ENCODE data around the gene C19orf67. TPM values are rescaled to one million over a fixed set of nuclear protein-coding genes. Genes with fewer than 3 reads are reported as not detected.

Gene C19orf67
- total RNA-seq (2022), result not detected in 2 replicates
- percentile 13 among the genes with signal in this experiment for Bru-seq, nascent RNA
- percentile 10 among the genes with signal in this experiment for BruChase-seq, experiment 1, labeled RNA remaining after a 2-hour chase
- BruChase-seq, experiment 2, labeled RNA remaining after a 6-hour chase, result percentile 14 among the genes with signal in this experiment
- long read RNA-seq, result 0 reads

GRCh38 chr19:14085309-14085995 lies at the start of gene C19orf67:
Gene C19orf67 (minus strand): TSS chr19:14085783. CDS start chr19:14085627, 156 bp downstream.
- H3K27me3 ChIP-seq (replicated peaks; ENCODE audit: control insufficient read depth, insufficient read depth, low read length), result no peaks in the 10 kb centered on the region
- no peak within 1 kb of the TSS for H3K4me3 ChIP-seq (ENCODE audit: low read depth, low read length)
- H3K36me3 ChIP-seq (ENCODE audit: control insufficient read depth, insufficient read depth, low read length), result no peaks in the 10 kb centered on the region
- H3K4me1 Mint-ChIP-seq (ENCODE audit: low read depth, unreplicated experiment), result peaks cover 6% of the 10 kb centered on the region
- H3K27me3 Mint-ChIP-seq (ENCODE audit: insufficient read depth, unreplicated experiment), result no peaks in the 10 kb centered on the region
- H3K9me3 ChIP-seq, result no peaks in the 10 kb centered on the region
- H3K27ac Mint-ChIP-seq (ENCODE audit: unreplicated experiment), result no peak within 1 kb of the TSS
- ChIA-PET CTCF (no interaction called here), POLR2A (no interaction called here)
- TF ChIP-seq, protein P1, sequence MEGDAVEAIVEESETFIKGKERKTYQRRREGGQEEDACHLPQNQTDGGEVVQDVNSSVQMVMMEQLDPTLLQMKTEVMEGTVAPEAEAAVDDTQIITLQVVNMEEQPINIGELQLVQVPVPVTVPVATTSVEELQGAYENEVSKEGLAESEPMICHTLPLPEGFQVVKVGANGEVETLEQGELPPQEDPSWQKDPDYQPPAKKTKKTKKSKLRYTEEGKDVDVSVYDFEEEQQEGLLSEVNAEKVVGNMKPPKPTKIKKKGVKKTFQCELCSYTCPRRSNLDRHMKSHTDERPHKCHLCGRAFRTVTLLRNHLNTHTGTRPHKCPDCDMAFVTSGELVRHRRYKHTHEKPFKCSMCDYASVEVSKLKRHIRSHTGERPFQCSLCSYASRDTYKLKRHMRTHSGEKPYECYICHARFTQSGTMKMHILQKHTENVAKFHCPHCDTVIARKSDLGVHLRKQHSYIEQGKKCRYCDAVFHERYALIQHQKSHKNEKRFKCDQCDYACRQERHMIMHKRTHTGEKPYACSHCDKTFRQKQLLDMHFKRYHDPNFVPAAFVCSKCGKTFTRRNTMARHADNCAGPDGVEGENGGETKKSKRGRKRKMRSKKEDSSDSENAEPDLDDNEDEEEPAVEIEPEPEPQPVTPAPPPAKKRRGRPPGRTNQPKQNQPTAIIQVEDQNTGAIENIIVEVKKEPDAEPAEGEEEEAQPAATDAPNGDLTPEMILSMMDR (IDR thresholded peaks at IDR 0.05; ENCODE audit: insufficient read depth in 1 of 2, low read depth in 1 of 2, low read length in 1 of 2, severe bottlenecking in 1 of 2, unreplicated experiment in 1 of 2), result no peak
- H3K9me3 Mint-ChIP-seq (ENCODE audit: unreplicated experiment), result no peaks in the 10 kb centered on the region
- intact Hi-C loops (cut with micrococcal nuclease; ENCODE audit: unreplicated experiment), result no loop called here
- peaks cover 7% of the 10 kb centered on the region; the same call in 1 of the 2 replicates for H3K4me1 ChIP-seq
- H3K36me3 Mint-ChIP-seq (ENCODE audit: insufficient read depth, unreplicated experiment), result peaks cover 28% of the 10 kb centered on the region
- no TSS peak for BruUV-seq (replicated peaks)
- DNase-seq, result no peak
- no peak within 1 kb of the TSS for H3K4me3 Mint-ChIP-seq (ENCODE audit: unreplicated experiment)

DNA sequence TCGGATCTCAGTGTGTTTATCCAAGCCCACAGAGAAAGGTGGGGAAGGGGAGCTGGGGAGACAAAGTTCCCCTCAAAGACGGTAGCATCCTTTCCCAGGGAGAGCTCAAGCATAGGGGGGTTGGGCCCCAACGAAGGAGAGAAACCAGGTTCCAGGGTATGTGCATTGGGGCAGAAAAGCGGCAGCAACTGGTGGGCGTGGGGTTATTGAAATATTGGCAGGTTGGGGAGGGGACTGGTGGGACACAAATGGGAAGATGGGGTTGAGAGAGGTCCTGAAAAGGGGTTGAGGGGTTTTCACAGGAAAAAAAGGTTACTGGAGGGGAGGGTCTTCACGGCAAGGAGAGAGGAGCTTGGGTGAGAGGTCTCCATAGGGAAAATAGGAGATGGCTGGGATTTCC lies 49.8 kb upstream of the C19orf67 start:
- H3K4me3 ChIP-seq (ENCODE audit: low read depth, low read length), result peak overlapping the region; percentile 93
- ChIA-PET POLR2A (interaction anchor here (0.6 to 0.7 kb wide), 2 partner anchors 247 to 1202 kb away, joined by 7 to 11 read pairs; partner anchors contain the start of gene FARSA), CTCF (no interaction called here)
- Mint-ChIP-seq H3K36me3 (ENCODE audit: insufficient read depth, unreplicated experiment) (peaks cover 31% of the 10 kb centered on the region), H3K4me1 (ENCODE audit: low read depth, unreplicated experiment) (peaks cover 7% of the 10 kb centered on the region), H3K27ac (ENCODE audit: unreplicated experiment) (peak overlapping the region; percentile 83), H3K27me3 (ENCODE audit: insufficient read depth, unreplicated experiment) (no peaks in the 10 kb centered on the region), H3K9me3 (ENCODE audit: unreplicated experiment) (no peaks in the 10 kb centered on the region), H3K4me3 (ENCODE audit: unreplicated experiment) (peak overlapping the region; percentile 74)
- no peaks in the 10 kb centered on the region; the same call in 1 of the 2 replicates for H3K36me3 ChIP-seq (ENCODE audit: control insufficient read depth, insufficient read depth, low read length)
- TF ChIP-seq, protein P1 (IDR thresholded peaks at IDR 0.05; ENCODE audit: insufficient read depth in 1 of 2, low read depth in 1 of 2, low read length in 1 of 2, severe bottlenecking in 1 of 2, unreplicated experiment in 1 of 2), result no peak
- BruUV-seq (replicated peaks), result no TSS peak
- intact Hi-C loops (cut with micrococcal nuclease; ENCODE audit: unreplicated experiment), result loop anchor here (5.0 kb wide), 2 partner anchors 63 to 212 kb away; partner anchors contain the start of gene MISP3
- peaks cover 5% of the 10 kb centered on the region; the same call in 1 of the 2 replicates for H3K4me1 ChIP-seq
- no peaks in the 10 kb centered on the region for H3K27me3 ChIP-seq (replicated peaks; ENCODE audit: control insufficient read depth, insufficient read depth, low read length)
- H3K9me3 ChIP-seq, result no peaks in the 10 kb centered on the region
- no peak for DNase-seq

GRCh38 chr19:14127929-14128509 lies 42.4 kb upstream of the C19orf67 start:
- CTCF ChIA-PET, result interaction anchor here (0.8 kb wide), 1 partner anchor 8 kb away, joined by 5 read pairs; the partner anchor contains the start of gene ASF1B
- Mint-ChIP-seq H3K27me3 (ENCODE audit: insufficient read depth, unreplicated experiment) (no peaks in the 10 kb centered on the region), H3K36me3 (ENCODE audit: insufficient read depth, unreplicated experiment) (peaks cover 26% of the 10 kb centered on the region)

More at GRCh38 chr19:14127929-14128509, 42.4 kb upstream of the C19orf67 start:
- Histone ChIP-seq H3K4me3 (ENCODE audit: low read depth, low read length) (no peak overlapping the region), H3K27me3 (replicated peaks; ENCODE audit: control insufficient read depth, insufficient read depth, low read length) (no peaks in the 10 kb centered on the region), H3K36me3 (ENCODE audit: control insufficient read depth, insufficient read depth, low read length) (peaks cover 1% of the 10 kb centered on the region; the same call in 1 of the 2 replicates), H3K9me3 (no peaks in the 10 kb centered on the region), H3K4me1 (no peaks in the 10 kb centered on the region)
- DNase-seq, result no peak
- Mint-ChIP-seq H3K9me3 (ENCODE audit: unreplicated experiment) (no peaks in the 10 kb centered on the region), H3K4me1 (ENCODE audit: low read depth, unreplicated experiment) (no peaks in the 10 kb centered on the region), H3K4me3 (ENCODE audit: unreplicated experiment) (no peak overlapping the region), H3K27ac (ENCODE audit: unreplicated experiment) (no peak overlapping the region)
- TF ChIP-seq, protein P1 (IDR thresholded peaks at IDR 0.05; ENCODE audit: insufficient read depth in 1 of 2, low read depth in 1 of 2, low read length in 1 of 2, severe bottlenecking in 1 of 2, unreplicated experiment in 1 of 2), result no peak
- intact Hi-C loops (cut with micrococcal nuclease; ENCODE audit: unreplicated experiment), result no loop called here
- BruUV-seq (replicated peaks), result no TSS peak
- POLR2A ChIA-PET, result interaction anchor here (2.3 kb wide), 1 partner anchor 9 kb away, joined by 7 read pairs; the partner anchor contains the start of gene ASF1B
